Fibroblast of skin of right biceps (primary cell): ENCODE results near the gene MSI2.

Experiments
- DNase-seq: peaks from one replicate; pipeline ENCODE4 v3.0.0-alpha.2; 2013

The MSI2 gene

GRCh38 chr17:57515662-57516211 is 259.4 kb downstream of the MSI2 start:
- no peak for DNase-seq

DNA sequence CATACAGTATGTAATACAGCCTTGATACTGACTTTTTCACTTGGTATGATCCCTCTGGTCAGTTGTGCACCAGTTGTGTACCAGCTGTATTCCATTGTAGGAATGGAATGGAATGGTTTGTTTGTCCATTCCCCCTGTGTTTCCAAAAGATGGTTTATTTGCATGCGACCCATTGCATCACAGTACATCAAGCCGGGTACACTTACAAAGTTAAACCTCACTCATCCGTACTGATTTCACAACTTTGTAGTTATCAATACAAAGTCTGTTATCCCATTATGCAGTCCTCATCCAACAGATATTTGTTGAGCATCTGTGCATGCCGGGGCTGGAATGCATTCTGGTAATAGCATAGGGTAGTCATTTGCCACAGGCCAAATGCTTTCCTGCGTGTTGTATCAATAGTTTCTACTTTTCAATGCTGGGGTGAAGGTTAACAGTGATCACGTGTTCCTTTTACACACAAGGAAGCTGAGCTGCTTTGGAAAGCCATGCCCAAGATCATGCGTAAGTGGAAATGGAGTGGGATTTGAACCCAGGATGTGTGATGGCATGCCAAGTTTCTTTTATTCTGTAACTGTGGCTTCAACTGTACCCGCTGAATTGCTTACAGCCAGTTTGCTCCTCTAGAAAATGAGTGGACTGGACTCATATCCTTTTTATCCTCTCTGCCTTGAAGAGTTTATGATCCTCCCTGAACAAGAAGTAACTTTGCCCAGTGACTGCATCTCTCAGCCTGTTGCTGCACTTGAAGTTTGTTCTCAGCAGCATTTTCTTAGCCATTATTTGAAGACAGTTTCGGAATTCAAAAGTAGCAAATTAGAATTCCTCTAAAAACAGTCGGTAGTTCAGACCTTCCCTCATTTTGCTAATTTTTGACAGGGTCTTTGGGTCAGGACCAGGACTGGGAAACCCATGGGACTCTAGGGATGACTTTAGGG is 260.2 kb downstream of the MSI2 start:
- DNase-seq, result no peak

GRCh38 chr17:57517273-57517631 is 260.9 kb downstream of the MSI2 start:
- no peak for DNase-seq

DNA sequence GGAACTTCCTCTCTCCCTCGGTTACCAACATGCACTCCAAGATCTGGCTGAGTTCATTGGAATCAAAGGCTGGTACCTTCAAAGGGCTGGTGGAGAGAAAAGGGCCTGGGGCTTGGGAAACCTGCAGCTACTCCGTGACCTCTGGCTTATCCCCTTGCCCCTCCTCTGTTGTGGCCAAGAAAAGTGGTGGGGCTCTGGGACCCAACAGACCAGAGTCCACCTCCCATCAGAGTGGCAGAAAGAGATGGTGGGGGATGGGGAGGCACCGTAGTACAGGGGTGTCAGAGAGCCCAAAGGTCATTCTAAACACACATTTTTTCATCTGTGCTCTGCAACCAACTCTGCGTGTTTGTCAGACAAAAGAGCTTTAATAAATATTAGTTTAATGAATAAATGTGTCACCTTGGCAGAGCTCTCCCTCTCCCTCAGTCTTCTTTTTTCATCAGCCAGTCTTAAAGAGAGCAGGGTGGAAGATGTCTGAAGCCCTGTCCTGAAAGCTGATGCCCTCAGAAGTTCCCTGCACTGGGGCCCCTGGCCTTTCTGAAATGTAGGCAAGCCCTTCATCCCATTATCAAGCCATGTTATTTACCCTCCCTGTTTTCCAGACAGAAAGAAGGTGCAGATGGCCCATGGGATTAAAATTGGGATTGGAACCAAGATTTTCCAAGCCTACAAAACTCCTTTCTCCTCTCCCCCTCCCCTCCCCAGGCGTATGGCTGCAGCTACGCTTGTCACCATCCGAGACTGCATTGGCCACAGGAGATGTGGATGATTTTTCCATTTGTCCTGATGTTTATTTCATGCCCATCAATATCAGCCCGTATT is 261.5 kb downstream of the MSI2 start:
- DNase-seq, result no peak

DNA sequence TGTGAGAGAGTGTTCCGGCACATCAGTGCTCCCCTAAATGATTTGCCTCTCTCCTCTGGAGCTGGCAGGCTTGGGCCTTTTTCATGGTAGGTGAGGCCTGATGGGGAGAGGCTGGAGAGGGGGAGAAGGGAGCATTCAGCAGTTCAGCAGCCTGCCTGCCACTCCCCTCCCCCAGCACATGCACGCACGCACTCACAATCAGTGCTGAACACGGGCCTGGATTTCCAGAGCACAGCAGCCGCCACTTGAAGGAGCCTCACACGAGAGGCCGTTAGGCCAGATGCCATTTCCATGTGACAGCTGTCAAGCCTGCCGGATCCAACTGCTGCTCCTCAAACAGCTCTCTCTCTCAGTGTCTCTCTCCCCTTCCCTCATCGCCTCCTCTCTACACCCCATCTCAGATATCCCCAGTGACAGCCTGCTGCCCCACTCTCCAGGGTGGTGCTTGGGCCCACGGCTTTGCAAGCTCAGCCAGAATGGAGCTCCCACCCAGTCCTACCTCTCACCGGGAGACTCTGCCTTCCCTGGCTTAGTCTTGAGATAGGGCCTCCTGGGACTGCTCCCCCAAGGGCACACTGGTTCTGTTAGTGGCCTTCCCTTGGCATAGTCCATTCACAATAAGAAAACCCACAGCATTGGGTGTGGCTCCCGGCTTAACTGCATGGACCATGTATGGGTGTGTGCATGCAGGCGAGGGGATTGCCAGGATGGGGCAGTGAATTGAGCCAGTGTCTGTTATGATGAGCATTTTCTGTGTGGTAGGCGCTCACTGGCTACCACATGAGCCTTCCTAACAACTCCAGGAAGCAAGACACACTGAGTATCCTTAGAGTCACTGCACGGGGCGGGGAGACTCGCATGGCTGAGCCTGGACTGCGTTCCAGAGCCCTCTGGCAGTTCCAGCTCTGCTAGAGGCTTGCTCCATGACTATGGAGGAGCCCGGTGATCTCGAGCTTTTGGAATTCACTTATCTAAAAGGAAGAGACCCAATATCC is 262.6 kb downstream of the MSI2 start:
- DNase-seq, result peak; percentile 50

DNA sequence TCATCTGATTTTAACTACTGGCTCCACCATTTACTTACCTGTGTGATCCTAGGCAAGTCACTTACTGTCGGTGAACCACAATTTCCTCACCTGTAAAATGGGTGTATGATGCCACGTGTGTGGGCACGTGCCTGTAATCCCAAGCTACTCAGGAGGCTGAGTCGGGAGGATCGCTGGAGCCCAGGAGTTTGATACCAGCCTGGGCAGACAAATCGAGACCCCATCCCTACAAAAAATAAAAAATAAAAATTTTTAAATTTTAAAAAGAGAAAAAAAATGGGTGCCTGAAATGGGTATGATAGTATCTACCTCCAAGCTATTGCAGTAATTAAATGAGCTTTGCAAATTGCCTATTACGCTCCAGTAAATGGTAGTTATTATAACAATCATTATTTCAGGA is 263.5 kb downstream of the MSI2 start:
- DNase-seq, result no peak

- no peak for DNase-seq
These were observed 265.3 kb downstream of the MSI2 start for GRCh38 chr17:57521606-57522005.

GRCh38 chr17:57522042-57523005 is 266.0 kb downstream of the MSI2 start:
- DNase-seq, result no peak

DNA sequence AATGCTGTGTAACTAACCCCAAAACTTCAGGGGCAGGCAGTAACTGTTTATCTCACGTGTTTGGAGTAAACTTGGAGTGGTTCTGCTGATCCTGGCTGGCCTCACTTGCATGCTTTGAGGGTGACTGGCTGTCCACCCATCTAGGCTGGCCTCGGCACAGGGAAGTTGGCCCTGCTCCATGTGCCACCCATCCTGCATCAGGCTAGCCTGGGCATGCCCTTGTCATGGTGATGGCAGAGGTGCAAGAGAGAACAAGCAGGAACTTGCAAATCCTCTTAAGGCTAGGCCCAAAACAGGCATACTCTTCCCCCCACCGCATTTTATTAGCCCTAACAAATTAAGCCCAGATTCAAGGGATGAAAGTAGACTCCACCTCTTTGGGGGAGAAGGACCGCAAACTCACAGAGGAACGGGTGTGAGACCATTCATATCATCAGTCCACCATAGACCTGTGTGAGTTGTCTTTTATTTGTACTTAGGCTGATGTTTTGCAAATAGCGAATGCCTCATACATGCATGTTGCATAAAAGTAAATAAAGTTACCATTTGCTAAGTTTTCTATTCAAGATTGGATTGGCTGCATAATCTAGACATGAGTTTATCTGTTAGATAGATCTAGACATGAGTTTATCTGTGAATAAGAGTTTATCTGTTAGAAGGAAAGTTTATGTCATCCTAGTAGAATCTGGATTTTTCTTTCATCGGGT is 267.8 kb downstream of the MSI2 start:
- no peak for DNase-seq

DNA sequence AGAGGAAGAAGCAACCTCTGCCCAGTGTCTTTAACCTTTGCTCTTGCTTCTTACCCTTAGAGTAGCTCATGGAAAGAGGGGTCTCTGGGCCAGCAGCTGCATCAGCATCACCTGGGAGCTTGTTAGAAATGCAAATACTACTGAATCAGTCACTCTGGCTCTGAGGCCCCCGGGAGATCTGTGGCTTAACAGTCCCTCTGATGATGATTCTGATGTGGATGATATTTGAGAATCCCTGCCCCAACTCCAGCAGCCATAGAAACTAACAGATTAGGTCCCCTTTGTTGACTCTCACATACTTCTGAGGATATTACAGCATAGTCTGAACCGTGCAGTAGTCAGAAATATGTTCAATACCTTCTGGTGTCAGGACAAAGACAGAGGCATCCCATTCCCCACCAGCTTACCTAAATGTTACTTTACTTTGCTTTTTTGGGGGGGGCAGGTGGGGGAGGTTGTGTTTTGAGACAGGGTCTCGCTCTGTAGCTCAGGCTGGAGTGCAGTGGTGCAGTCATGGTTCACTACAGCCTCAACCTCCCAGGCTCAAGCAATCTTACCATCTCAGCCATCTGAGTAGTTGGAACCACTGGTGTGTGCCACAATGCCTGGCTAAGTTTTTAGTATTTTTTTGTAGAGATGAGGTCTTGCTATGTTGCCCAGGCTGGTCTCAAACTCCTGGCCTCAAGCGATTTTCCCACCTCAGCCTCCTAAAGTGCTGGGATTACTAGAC is 268.7 kb downstream of the MSI2 start:
- no peak for DNase-seq

- DNase-seq, result no peak
These were observed 271.1 kb downstream of the MSI2 start for GRCh38 chr17:57527221-57528057.

GRCh38 chr17:57528058-57528451 is 271.7 kb downstream of the MSI2 start:
- DNase-seq, result no peak

DNA sequence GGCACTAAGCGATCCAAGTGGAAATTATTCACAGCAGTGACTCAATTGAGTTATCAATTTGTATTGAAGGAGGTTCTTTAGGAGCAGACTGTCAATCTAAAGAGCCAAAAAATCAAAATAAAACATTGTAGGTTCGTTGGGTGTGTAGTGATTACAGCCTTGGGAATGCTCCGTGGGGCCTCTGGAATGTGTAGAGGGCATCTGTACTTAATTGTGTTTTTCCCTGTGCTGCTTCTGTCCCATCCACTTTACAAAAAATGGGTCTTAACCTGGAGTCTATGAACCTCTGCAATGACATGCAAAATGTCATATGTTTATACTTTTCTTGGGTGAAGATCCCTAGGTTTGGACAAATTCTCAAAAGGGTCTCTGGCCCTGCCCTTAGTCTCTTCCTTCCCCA is 273.7 kb downstream of the MSI2 start:
- DNase-seq, result peak; percentile 52

- no peak for DNase-seq
These were observed 274.2 kb downstream of the MSI2 start for GRCh38 chr17:57530508-57530907.

DNA sequence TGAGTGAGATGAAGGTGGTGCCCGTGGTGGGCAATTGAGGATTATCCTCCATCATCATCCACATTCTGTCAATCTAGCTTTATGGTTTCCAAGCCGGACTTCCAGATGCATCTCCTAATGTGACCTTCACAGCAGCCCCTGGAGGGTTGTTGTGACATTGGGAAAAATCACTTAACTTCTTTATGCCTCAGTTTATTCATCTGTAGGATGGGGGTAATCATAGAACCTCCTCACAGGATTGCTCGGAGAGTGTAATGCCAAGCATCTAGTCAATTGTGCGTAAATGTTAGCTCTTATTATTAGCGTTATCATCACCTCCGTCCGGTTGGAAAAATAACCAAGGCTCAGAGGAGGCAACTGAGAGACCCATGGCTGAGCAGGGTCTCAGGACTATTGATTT is 274.8 kb downstream of the MSI2 start:
- DNase-seq, result no peak

DNA sequence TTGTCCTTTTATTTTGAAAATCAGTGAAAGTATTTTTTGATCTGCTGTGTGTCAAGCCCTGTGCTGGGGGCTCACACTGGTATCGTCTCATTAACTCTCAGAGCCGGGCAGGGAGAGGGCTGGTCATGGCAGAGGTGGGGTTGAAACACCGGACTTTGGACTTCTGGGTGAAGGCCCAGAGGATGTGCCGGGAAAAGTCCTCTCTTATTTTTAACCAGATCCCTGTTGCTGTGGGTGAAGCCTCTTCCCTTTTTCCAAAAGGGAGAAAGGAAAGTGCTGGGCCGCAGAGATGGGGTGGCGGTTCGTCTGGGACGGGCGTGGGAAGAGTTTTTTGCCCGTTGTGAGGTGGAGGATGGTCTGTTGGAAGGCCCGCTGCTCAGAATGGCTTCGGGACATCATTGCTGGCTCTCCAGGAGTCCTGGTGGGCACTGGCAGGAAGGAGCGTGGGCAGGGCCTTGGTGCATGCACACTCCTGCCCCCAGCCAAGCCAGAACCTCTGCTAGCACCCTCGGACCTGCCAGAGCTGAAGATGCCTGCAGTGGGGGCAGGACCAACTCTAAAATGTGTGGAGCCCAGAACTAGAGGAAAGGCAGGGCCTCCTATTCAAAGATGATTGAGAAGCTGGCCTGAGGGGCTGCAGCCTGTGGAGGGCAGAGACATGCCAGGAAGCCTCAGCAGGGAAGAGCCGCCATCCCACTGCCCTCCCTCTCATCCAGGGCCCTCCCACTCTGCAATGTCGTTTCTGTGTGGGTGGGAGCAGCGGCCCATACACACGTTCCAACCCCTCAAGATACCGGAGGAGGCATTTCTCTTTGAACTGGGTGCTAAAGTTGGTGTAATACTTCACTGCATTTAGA is 275.6 kb downstream of the MSI2 start:
- no peak for DNase-seq

DNA sequence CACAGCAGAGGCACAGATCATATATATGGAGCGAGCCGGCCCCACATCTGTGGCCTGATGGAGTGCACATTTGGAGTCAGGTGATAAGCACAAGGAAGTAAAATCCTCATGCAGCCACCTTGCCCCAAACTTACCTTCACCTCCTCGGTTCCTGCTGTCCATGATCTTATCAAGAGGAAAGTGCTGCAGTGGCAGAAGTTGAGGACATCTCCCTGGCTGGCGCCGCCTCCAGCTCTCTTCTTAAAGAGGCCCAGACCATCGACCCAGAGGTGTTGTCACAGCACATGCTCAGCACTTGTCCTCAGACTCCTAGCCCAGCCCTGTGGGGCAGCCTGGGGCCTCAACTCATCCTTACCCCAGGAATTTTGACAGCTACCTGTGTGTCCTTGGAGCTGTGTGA is 276.2 kb downstream of the MSI2 start:
- no peak for DNase-seq

GRCh38 chr17:57532966-57533365 is 276.6 kb downstream of the MSI2 start:
- no peak for DNase-seq
